ENCODE data around the gene TBC1D32. TPM values are rescaled to one million over a fixed set of nuclear protein-coding genes. Genes with fewer than 3 reads are reported as not detected.

TBC1D32 gene
- total RNA-seq, 1 experiment from 2014 or later: 12.0 TPM

- ChIA-PET CTCF (no interaction called here), POLR2A (ENCODE audit: unreplicated experiment) (no interaction called here)
- DNase-seq: no peak
- Histone ChIP-seq H3K9me3 (ENCODE audit: insufficient read depth, low read depth) (no peaks in the 10 kb centered on the region), H3F3A (ENCODE audit: insufficient read depth, low read depth) (no peaks in the 10 kb centered on the region), H4K20me1 (ENCODE audit: insufficient read depth) (no peaks in the 10 kb centered on the region), H2AFZ (no peak overlapping the region), H3K27ac (no peak overlapping the region), H3K4me2 (no peak overlapping the region), H3K4me1 (replicated peaks; ENCODE audit: insufficient read depth) (no peaks in the 10 kb centered on the region), H3K79me2 (ENCODE audit: low read depth) (no peaks in the 10 kb centered on the region), H3K4me3 (no peak overlapping the region), H3K9me2 (ENCODE audit: insufficient read depth) (no peaks in the 10 kb centered on the region), H3K27me3 (ENCODE audit: insufficient read depth, low read depth) (no peaks in the 10 kb centered on the region), H3K36me3 (ENCODE audit: low read depth) (no peaks in the 10 kb centered on the region)
- intact Hi-C loops (cut with micrococcal nuclease; ENCODE audit: unreplicated experiment): no loop called here
- BruUV-seq (replicated peaks): no TSS peak
- TF ChIP-seq CTCF (conservative IDR thresholded peaks at IDR 0.05): no peak
These were observed 18.7 kb upstream of the TBC1D32 start for GRCh38 chr6:121352941-121353340.

GRCh38 chr6:121351916-121352315, 17.6 kb upstream of the TBC1D32 start:
- Histone ChIP-seq H3K27ac (no peak overlapping the region), H3F3A (ENCODE audit: insufficient read depth, low read depth) (no peaks in the 10 kb centered on the region), H4K20me1 (ENCODE audit: insufficient read depth) (no peaks in the 10 kb centered on the region), H3K9me3 (ENCODE audit: insufficient read depth, low read depth) (no peaks in the 10 kb centered on the region), H3K4me1 (replicated peaks; ENCODE audit: insufficient read depth) (no peaks in the 10 kb centered on the region), H3K9me2 (ENCODE audit: insufficient read depth) (no peaks in the 10 kb centered on the region), H2AFZ (0 out of 2 replicates have a peak overlapping the region, but pooled peaks have one; percentile 40), H3K79me2 (ENCODE audit: low read depth) (no peaks in the 10 kb centered on the region), H3K4me2 (no peak overlapping the region), H3K27me3 (ENCODE audit: insufficient read depth, low read depth) (no peaks in the 10 kb centered on the region), H3K4me3 (no peak overlapping the region), H3K36me3 (ENCODE audit: low read depth) (no peaks in the 10 kb centered on the region)
- ChIA-PET CTCF (no interaction called here), POLR2A (ENCODE audit: unreplicated experiment) (no interaction called here)
- no TSS peak for BruUV-seq (replicated peaks)
- DNase-seq: no peak
- TF ChIP-seq EZH2 (IDR thresholded peaks at IDR 0.05; ENCODE audit: low read depth) (no peak), CTCF (conservative IDR thresholded peaks at IDR 0.05) (no peak)
- intact Hi-C loops (cut with micrococcal nuclease; ENCODE audit: unreplicated experiment): no loop called here

- Histone ChIP-seq H2AFZ (no peak overlapping the region), H3K27ac (no peak overlapping the region), H3K9me2 (ENCODE audit: insufficient read depth) (0 out of 2 replicates have a peak, but pooled peaks cover 5% of the 10 kb centered on the region), H3K4me2 (no peak overlapping the region), H3K36me3 (ENCODE audit: low read depth) (no peaks in the 10 kb centered on the region), H3K4me1 (replicated peaks; ENCODE audit: insufficient read depth) (no peaks in the 10 kb centered on the region), H3K79me2 (ENCODE audit: low read depth) (no peaks in the 10 kb centered on the region), H3F3A (ENCODE audit: insufficient read depth, low read depth) (no peaks in the 10 kb centered on the region), H3K27me3 (ENCODE audit: insufficient read depth, low read depth) (no peaks in the 10 kb centered on the region), H4K20me1 (ENCODE audit: insufficient read depth) (no peaks in the 10 kb centered on the region), H3K9me3 (ENCODE audit: insufficient read depth, low read depth) (no peaks in the 10 kb centered on the region), H3K4me3 (no peak overlapping the region)
- intact Hi-C loops (cut with micrococcal nuclease; ENCODE audit: unreplicated experiment): no loop called here
- POLR2A ChIA-PET (ENCODE audit: unreplicated experiment): no interaction called here
- no peak for TF ChIP-seq EZH2 (IDR thresholded peaks at IDR 0.05; ENCODE audit: low read depth)
- no peak for TF ChIP-seq CTCF (conservative IDR thresholded peaks at IDR 0.05)
- DNase-seq: no peak
- CTCF ChIA-PET: no interaction called here
- BruUV-seq (replicated peaks): no TSS peak
These were observed 15.3 kb upstream of the TBC1D32 start for GRCh38 chr6:121349596-121349995.
